Transverse colon (tissue), 3 donors: ENCODE measurements around the gene GABPA.

Source experiments
- CTCF ChIP-seq, 5 experiments: fragments of 200-600 bp in 3 of 5; fragments of 450-650 bp in 2 of 5; sonication (generic) in 3 of 5; IDR thresholded peaks; 1 replicate in 2 of 5; 2 replicates in 3 of 5; pipeline ENCODE4 v1.5.1; 2016 to 2017; ENCODE audit warnings: antibody characterized with exemption in 5 of 5, inconsistent platforms in 3 of 5, mild to moderate bottlenecking in 2 of 5, moderate library complexity in 1 of 5
- EP300 ChIP-seq: sonication (generic); formaldehyde crosslinking; IDR thresholded peaks from one replicate; pipeline ENCODE4 v1.6.1; 2017; ENCODE audit warnings: antibody characterized with exemption, low read depth

- no peak for TF ChIP-seq CTCF (IDR thresholded peaks at IDR 0.05)
- TF ChIP-seq EP300: no peak
Observed at GRCh38 chr21:25809013-25809412, 74.2 kb downstream of the GABPA start.
